HepG2 (cell line): ENCODE measurements around the gene USP30. TPM values are rescaled to one million over a fixed set of nuclear protein-coding genes. Genes with fewer than 3 reads are reported as not detected.

Source experiments
- ETV6 ChIP-seq: sonication (generic); formaldehyde crosslinking; conservative IDR thresholded peaks from 2 replicates; pipeline ENCODE4 v1.4.0; 2020; ENCODE audit warnings: missing genetic modification reagents
- EZH2 ChIP-seq: conservative IDR thresholded peaks from 2 replicates; pipeline ENCODE4 v1.6.1; 2012; ENCODE audit warnings: mild to moderate bottlenecking, low read depth, low read length, moderate library complexity
- GATAD1 ChIP-seq: IDR thresholded peaks from 2 replicates; pipeline ENCODE4 v1.6.1; 2016; ENCODE audit warnings: missing genetic modification reagents, missing compliant biosample characterization
- HMGXB3 ChIP-seq: sonication (generic); formaldehyde crosslinking; IDR thresholded peaks from 2 replicates; pipeline ENCODE4 v1.4.0; 2020; ENCODE audit warnings: missing genetic modification reagents, borderline replicate concordance
- HOXA7 ChIP-seq: sonication (generic); formaldehyde crosslinking; IDR thresholded peaks from 2 replicates; pipeline ENCODE4 v1.8.1; 2022; ENCODE audit warnings: mild to moderate bottlenecking, missing genetic modification reagents, moderate library complexity
- KLF6 ChIP-seq: IDR thresholded peaks from 2 replicates; pipeline ENCODE4 v1.8.0; 2016; ENCODE audit warnings: missing biosample characterization, missing genetic modification reagents
- MBNL3 ChIP-seq: fragments of 250-450 bp; sonication (Bioruptor Pico); conservative IDR thresholded peaks from 2 replicates; pipeline ENCODE4 v1.8.0; 2022; ENCODE audit warnings: mild to moderate bottlenecking, inconsistent platforms
- MZF1 ChIP-seq: sonication (generic); formaldehyde crosslinking; IDR thresholded peaks from 2 replicates; pipeline ENCODE4 v1.8.1; 2023; ENCODE audit warnings: mild to moderate bottlenecking, missing genetic modification reagents, borderline replicate concordance
- NCOR1 ChIP-seq: fragments of 200-600 bp; sonication (generic); IDR thresholded peaks from 2 replicates; pipeline ENCODE4 v1.7.0; 2017; ENCODE audit warnings: antibody characterized with exemption, low read length, borderline replicate concordance
- NFYB ChIP-seq: sonication (generic); formaldehyde crosslinking; IDR thresholded peaks from 2 replicates; pipeline ENCODE4 v1.4.0; 2020; ENCODE audit warnings: missing genetic modification reagents
- PTBP1 ChIP-seq: fragments of 200-400 bp; formaldehyde crosslinking; IDR thresholded peaks from 2 replicates; pipeline ENCODE4 v1.6.1; 2018; ENCODE audit warnings: low read length, low read depth; ENCODE audit not compliant: poor library complexity, severe bottlenecking
- SRSF4 ChIP-seq: fragments of 200-400 bp; formaldehyde crosslinking; IDR thresholded peaks from one replicate; pipeline ENCODE4 v1.6.1; 2018; ENCODE audit warnings: mild to moderate bottlenecking, low read depth, low read length, moderate library complexity; ENCODE audit not compliant: poor library complexity, severe bottlenecking
- TBP ChIP-seq: sonication (generic); formaldehyde crosslinking; IDR thresholded peaks from 2 replicates; pipeline ENCODE4 v1.5.0; 2020; ENCODE audit warnings: missing genetic modification reagents
- TOPORS ChIP-seq: sonication (generic); formaldehyde crosslinking; IDR thresholded peaks from 2 replicates; pipeline ENCODE4 v1.8.0; 2023; ENCODE audit warnings: mild to moderate bottlenecking, missing genetic modification reagents
- ZNF121 ChIP-seq: sonication (generic); formaldehyde crosslinking; IDR thresholded peaks from 2 replicates; pipeline ENCODE4 v1.5.0; 2020; ENCODE audit warnings: mild to moderate bottlenecking, missing genetic modification reagents
- ZNF234 ChIP-seq: sonication (generic); formaldehyde crosslinking; conservative IDR thresholded peaks from 2 replicates; pipeline ENCODE4 v1.5.1; 2020; ENCODE audit warnings: mild to moderate bottlenecking, missing genetic modification reagents
- ZNF317 ChIP-seq: sonication (generic); formaldehyde crosslinking; IDR thresholded peaks from 2 replicates; pipeline ENCODE4 v1.5.0; 2020; ENCODE audit warnings: mild to moderate bottlenecking, missing genetic modification reagents
- ZNF552 ChIP-seq: sonication (generic); formaldehyde crosslinking; IDR thresholded peaks from 2 replicates; pipeline ENCODE4 v1.9.0; 2022; ENCODE audit warnings: missing genetic modification reagents, mild to moderate bottlenecking, borderline replicate concordance
- ZSCAN9 ChIP-seq: IDR thresholded peaks from 2 replicates; pipeline ENCODE4 v1.6.1; 2016; ENCODE audit warnings: borderline replicate concordance
- polyA plus RNA-seq, 8 experiments: library from polyadenylated mRNA; depleted of rRNA in 3 of 8; stranded (reverse) in 7 of 8; unstranded in 1 of 8; fragments of >200 nt; fragmentation: Illumina TruSeq in 4 of 8; extraction: Trizol in 4 of 8; gene quantifications; 2 replicates each; pipeline versions ENCODE4 v1.2.1 to v1.2.3, GENCODE V29; 2011 to 2016; ENCODE audit warnings: low read depth in 4 of 8, missing spikeins in 1 of 8, mixed read lengths in 1 of 8; ENCODE audit not compliant: insufficient read depth in 1 of 8
- total RNA-seq, 5 experiments: library from RNA; depleted of rRNA; stranded (reverse); fragments of >200 nt; fragmentation: Illumina TruSeq; extraction: Trizol; gene quantifications; 2 replicates each; pipeline ENCODE4 v1.2.3, GENCODE V29; 2016; ENCODE audit warnings: low read depth in 1 of 5
- TF ChIP-seq, protein P1 (sequence below): sonication (generic); formaldehyde crosslinking; IDR thresholded peaks from 2 replicates; pipeline ENCODE4 v1.5.0; 2020; ENCODE audit warnings: missing genetic modification reagents
- TF ChIP-seq, protein P2 (sequence below): sonication (generic); formaldehyde crosslinking; IDR thresholded peaks from 2 replicates; pipeline ENCODE4 v1.5.0; 2020; ENCODE audit warnings: missing genetic modification reagents
- TF ChIP-seq, protein P3 (sequence below): sonication (generic); formaldehyde crosslinking; IDR thresholded peaks from 2 replicates; pipeline ENCODE4 v1.5.1; 2020; ENCODE audit warnings: mild to moderate bottlenecking, missing genetic modification reagents, moderate library complexity

The USP30 gene
- total and polyA plus RNA-seq, 2 of the 13 experiments (the other 11 are each of a cell fraction or from before 2014, with no cell fraction given) = 11.2 to 20.8 TPM

DNA sequence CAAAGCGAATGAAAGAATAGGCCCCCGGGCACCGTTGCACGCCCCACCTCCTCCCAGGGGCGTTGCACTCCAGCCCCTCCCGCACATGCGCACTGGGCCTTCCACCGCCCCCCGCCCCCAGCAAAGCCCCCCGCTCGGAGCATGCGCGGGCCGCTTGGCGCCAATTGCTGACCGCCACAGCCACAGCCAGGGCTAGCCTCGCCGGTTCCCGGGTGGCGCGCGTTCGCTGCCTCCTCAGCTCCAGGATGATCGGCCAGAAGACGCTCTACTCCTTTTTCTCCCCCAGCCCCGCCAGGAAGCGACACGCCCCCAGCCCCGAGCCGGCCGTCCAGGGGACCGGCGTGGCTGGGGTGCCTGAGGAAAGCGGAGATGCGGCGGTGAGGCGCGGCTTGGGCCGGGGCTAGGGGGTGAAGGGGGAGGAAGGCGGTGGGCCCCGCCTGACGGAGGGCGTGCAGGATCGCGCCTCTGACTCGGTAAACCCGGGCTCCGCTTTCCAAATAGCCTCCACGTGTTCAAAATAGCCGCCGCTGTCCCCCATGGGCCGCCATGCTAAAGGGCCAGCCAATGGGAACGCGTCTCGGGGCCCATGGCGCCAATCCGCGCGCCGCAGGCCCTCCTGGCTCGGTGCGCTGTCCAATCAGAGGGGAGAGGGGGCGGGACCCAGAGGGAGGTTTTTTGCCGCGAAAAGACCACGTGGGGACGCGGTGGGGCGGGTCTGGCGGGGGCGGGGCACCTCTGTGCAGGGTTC is 45.2 kb downstream of the USP30 start, which contains the start of gene UNG (continued):
- no peak for TF ChIP-seq HMGXB3
- TF ChIP-seq NCOR1 = 0 out of 2 replicates have a peak, but pooled peaks have one; percentile 35
- TF ChIP-seq SRSF4 = no peak
- TF ChIP-seq ZNF317 = no peak
- TF ChIP-seq, protein P1, sequence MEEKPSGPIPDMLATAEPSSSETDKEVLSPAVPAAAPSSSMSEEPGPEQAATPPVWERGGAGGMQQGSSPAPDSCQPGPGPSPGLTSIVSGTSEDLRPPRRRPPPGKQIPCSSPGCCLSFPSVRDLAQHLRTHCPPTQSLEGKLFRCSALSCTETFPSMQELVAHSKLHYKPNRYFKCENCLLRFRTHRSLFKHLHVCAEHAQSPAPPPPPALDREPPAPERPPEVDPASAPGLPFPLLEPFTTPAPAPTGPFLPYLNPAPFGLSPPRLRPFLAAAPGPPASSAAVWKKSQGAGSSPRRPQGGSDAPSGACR (CRISPR knock-in tag) = no peak
- TF ChIP-seq, protein P2, sequence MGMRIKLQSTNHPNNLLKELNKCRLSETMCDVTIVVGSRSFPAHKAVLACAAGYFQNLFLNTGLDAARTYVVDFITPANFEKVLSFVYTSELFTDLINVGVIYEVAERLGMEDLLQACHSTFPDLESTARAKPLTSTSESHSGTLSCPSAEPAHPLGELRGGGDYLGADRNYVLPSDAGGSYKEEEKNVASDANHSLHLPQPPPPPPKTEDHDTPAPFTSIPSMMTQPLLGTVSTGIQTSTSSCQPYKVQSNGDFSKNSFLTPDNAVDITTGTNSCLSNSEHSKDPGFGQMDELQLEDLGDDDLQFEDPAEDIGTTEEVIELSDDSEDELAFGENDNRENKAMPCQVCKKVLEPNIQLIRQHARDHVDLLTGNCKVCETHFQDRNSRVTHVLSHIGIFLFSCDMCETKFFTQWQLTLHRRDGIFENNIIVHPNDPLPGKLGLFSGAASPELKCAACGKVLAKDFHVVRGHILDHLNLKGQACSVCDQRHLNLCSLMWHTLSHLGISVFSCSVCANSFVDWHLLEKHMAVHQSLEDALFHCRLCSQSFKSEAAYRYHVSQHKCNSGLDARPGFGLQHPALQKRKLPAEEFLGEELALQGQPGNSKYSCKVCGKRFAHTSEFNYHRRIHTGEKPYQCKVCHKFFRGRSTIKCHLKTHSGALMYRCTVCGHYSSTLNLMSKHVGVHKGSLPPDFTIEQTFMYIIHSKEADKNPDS = no peak
- TF ChIP-seq TBP (CRISPR knock-in tag) = no peak
- TF ChIP-seq TOPORS = peak; percentile 95
- no peak for TF ChIP-seq MBNL3 (CRISPR knock-in tag)
- TF ChIP-seq EZH2 = no peak
- TF ChIP-seq KLF6 = no peak
- TF ChIP-seq HOXA7 (CRISPR knock-in tag) = no peak
- no peak for TF ChIP-seq ZNF121
- TF ChIP-seq, protein P3, sequence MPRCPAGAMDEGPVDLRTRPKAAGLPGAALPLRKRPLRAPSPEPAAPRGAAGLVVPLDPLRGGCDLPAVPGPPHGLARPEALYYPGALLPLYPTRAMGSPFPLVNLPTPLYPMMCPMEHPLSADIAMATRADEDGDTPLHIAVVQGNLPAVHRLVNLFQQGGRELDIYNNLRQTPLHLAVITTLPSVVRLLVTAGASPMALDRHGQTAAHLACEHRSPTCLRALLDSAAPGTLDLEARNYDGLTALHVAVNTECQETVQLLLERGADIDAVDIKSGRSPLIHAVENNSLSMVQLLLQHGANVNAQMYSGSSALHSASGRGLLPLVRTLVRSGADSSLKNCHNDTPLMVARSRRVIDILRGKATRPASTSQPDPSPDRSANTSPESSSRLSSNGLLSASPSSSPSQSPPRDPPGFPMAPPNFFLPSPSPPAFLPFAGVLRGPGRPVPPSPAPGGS = peak; percentile 71; the same call in 1 of the 2 replicates
- TF ChIP-seq PTBP1 = no peak
- TF ChIP-seq ZNF552 = no peak; the same call in 1 of the 2 replicates
- TF ChIP-seq GATAD1 = peak; percentile 66
- TF ChIP-seq ZSCAN9 = no peak
- no peak for TF ChIP-seq MZF1
- TF ChIP-seq NFYB = peak; percentile 94
- peak; percentile 62; the same call in 1 of the 2 replicates for TF ChIP-seq ETV6 (CRISPR knock-in tag)
- TF ChIP-seq ZNF234 (CRISPR knock-in tag) = 0 out of 2 replicates have a peak, but pooled peaks have one; percentile 66
